ENCODE results near the gene HTATSF1.

DNA sequence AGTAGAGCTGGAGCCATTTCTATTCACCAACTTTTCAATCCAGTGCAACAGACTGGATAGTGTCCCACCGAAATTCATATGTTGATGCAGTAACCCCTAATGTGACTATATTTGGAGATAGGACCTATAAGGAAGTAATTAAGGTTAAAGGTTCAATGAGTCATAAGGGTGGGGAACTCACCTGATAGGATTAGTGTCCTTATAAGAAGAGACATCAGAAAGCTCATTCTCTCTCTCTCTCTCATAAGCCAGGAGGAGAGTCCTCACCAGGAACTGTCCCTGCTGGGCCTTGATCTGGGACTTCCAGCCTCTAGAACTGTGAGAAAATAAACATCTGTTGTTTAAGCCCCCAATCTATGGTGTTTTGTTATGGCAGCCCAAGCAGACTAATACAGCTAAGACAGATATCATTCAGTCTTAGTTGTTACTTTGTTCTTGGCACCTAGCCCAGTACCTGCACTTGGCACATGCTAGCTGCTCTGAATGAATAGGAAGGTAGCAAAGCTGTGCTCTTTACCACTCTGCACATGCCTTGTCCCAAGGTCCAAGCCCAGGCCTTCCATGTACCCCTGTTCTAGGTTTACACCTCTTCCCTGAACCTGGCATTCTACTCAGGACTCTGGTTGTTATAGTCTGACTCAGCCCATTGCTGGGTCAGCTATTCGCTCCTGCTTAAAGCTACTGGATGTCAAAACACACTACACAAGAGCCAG lies 28.8 kb upstream of the HTATSF1 start:
- TF ChIP-seq, protein P1, sequence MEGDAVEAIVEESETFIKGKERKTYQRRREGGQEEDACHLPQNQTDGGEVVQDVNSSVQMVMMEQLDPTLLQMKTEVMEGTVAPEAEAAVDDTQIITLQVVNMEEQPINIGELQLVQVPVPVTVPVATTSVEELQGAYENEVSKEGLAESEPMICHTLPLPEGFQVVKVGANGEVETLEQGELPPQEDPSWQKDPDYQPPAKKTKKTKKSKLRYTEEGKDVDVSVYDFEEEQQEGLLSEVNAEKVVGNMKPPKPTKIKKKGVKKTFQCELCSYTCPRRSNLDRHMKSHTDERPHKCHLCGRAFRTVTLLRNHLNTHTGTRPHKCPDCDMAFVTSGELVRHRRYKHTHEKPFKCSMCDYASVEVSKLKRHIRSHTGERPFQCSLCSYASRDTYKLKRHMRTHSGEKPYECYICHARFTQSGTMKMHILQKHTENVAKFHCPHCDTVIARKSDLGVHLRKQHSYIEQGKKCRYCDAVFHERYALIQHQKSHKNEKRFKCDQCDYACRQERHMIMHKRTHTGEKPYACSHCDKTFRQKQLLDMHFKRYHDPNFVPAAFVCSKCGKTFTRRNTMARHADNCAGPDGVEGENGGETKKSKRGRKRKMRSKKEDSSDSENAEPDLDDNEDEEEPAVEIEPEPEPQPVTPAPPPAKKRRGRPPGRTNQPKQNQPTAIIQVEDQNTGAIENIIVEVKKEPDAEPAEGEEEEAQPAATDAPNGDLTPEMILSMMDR (IDR thresholded peaks at IDR 0.05): no peak
- TF ChIP-seq POLR2A (IDR thresholded peaks at IDR 0.05) (no peak), EP300 (IDR thresholded peaks at IDR 0.05; ENCODE audit: low read depth) (no peak)
